Measurements from ENCODE around the gene CDC7. TPM values are rescaled to one million over a fixed set of nuclear protein-coding genes. Genes with fewer than 3 reads are reported as not detected.
"Not testable (repeated sequence)": the region's sequence is repeated elsewhere in the genome, so short reads cannot be mapped to it uniquely, and the experiment has no call there.

The CDC7 gene
- polyA plus RNA-seq, 4 donors = 23.7 to 29.7 (median 28.0) TPM

DNA sequence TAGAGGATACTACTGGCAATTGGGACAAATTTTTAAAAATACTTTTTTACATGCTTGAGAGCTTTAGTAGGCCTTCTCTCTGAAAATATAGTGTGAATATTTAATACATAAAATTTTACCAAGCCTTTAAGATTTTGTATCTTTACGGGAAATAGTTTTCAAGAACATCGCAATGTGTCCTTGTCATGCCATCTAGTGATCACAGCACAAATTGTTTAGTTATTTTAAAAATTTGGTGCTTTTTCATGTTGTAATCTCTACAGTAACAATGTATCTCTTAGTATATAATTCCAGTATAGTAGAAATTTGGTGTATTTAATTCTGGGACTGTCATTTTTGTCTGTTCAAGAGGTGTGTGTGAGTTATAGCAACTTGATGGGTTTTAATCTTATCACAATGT, 6.7 kb downstream of the CDC7 start:
- DNase-seq (ENCODE audit: low read depth in 4 of 4, low spot score in 3 of 4) = no peak

GRCh38 chr1:91510754-91511153, 10.1 kb downstream of the CDC7 start:
- DNase-seq (ENCODE audit: low read depth in 4 of 4, low spot score in 3 of 4) = no peak

- DNase-seq (ENCODE audit: low read depth in 4 of 4, low spot score in 3 of 4) = no peak
Measured at GRCh38 chr1:91511386-91511785, 10.7 kb downstream of the CDC7 start.

- DNase-seq (ENCODE audit: low read depth in 4 of 4, low spot score in 3 of 4) = no peak
Measured at GRCh38 chr1:91513160-91513559, 12.5 kb downstream of the CDC7 start.

- no peak for DNase-seq (ENCODE audit: low read depth in 4 of 4, low spot score in 3 of 4)
Measured at GRCh38 chr1:91513706-91514105, 13.1 kb downstream of the CDC7 start.

GRCh38 chr1:91515994-91516393, 15.3 kb downstream of the CDC7 start:
- DNase-seq (ENCODE audit: low read depth in 4 of 4, low spot score in 3 of 4) = no peak

- not testable (repeated sequence) for DNase-seq (ENCODE audit: low read depth in 4 of 4, low spot score in 3 of 4)
Measured at GRCh38 chr1:91516605-91517004, 16.0 kb downstream of the CDC7 start.

GRCh38 chr1:91519167-91519566, 18.5 kb downstream of the CDC7 start:
- DNase-seq (ENCODE audit: low read depth in 4 of 4, low spot score in 3 of 4) = not testable (repeated sequence)

GRCh38 chr1:91520942-91521507, 20.4 kb downstream of the CDC7 start:
- DNase-seq (ENCODE audit: low read depth in 4 of 4, low spot score in 3 of 4) = no peak

DNA sequence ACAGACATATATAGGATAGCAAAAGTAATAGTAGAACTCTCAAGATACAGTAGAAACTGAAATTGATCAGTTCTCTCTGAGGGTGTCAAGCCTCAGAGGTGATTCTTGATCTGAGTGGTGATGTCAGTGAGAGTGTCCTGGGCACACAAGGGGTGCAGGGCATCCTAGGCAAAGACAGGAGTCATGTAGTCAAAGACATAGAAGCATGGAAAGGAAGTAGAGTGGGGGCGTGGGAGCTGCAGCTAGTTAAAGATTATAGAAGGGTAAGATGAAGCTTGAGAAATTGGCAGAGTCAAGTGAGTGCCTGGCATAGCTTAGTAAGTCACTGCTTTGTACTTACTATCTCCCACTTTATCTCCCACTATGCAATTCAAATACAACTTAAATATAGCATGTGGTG, 22.8 kb downstream of the CDC7 start:
- DNase-seq (ENCODE audit: low read depth in 4 of 4, low spot score in 3 of 4) = no peak

GRCh38 chr1:91526496-91526895, 25.8 kb downstream of the CDC7 start:
- DNase-seq (ENCODE audit: low read depth in 4 of 4, low spot score in 3 of 4) = no peak

GRCh38 chr1:91527266-91527765, 26.7 kb downstream of the CDC7 start:
- DNase-seq (ENCODE audit: low read depth in 4 of 4, low spot score in 3 of 4) = no peak

DNA sequence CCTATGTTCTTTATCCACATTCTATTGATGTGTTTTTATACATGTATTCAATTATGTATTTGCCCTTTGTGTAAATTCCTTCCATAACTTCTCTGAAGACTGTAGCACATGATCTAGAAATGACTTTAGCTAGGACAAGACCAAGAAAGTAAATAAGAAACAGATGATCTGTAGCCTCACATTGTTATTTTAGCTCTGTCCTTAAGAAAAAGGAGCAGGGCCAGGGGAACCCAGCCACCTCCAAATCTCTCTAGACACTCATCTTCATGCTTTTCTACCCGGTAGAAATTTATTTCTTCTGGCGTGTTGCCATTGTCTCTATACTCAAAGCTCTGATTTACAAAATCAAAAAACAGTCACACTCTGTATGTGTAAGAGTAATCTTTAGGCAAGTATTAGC, 27.1 kb downstream of the CDC7 start:
- no peak for DNase-seq (ENCODE audit: low read depth in 4 of 4, low spot score in 3 of 4)

GRCh38 chr1:91529856-91530255, 29.2 kb downstream of the CDC7 start:
- DNase-seq (ENCODE audit: low read depth in 4 of 4, low spot score in 3 of 4) = no peak

- DNase-seq (ENCODE audit: low read depth in 4 of 4, low spot score in 3 of 4) = no peak
Measured at GRCh38 chr1:91533361-91534024, 32.8 kb downstream of the CDC7 start.

- DNase-seq (ENCODE audit: low read depth in 4 of 4, low spot score in 3 of 4) = no peak
Measured at GRCh38 chr1:91535441-91535840, 34.8 kb downstream of the CDC7 start.

- no peak for DNase-seq (ENCODE audit: low read depth in 4 of 4, low spot score in 3 of 4)
Measured at GRCh38 chr1:91537281-91537986, 36.8 kb downstream of the CDC7 start.

DNA sequence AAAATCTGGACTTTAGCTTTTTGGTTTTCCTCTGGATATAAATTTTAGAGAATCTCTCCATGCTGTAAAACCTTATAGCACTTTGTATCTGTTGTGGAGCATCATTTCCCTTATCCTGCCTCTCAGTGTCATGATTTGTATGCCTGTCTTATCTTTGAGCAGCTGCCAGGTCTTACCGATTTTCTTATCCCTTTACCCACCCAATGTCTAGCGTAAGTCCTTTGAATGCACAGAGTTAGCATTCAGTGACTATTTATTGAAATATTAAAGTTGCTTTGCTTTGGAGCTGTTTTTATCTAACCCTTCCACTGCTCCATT, 37.3 kb downstream of the CDC7 start:
- no peak for DNase-seq (ENCODE audit: low read depth in 4 of 4, low spot score in 3 of 4)

- DNase-seq (ENCODE audit: low read depth in 4 of 4, low spot score in 3 of 4) = no peak
Measured at GRCh38 chr1:91540910-91541309, 40.3 kb downstream of the CDC7 start.

DNA sequence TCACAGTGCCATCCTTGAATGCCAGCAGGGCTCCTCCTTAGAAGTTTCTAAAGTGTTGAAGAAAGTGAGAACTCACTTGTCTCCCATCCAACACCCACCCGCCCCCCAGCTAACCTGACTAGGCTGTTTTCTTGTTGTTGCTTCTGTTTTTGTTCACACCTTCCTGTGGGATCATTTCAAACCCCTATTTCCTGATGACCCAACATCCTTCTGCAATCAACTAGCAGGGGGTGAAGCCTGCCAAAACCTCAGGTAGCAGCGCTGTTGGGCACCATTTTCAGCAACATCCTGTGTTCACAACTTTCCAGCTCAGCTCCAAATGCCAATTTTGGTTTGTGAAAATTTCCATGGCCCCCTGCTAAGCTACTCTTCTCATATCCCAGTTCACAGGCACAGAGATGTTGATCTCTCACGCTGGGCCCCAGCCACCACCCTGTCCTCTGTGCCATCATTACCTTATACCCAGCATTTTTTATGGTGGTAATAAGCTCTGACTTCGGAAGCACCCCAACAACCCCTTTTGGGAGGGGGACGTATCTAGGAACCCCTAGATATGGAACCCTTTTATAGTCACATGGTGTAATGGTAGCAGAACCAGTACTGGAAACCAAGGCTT, 41.4 kb downstream of the CDC7 start:
- no peak for DNase-seq (ENCODE audit: low read depth in 4 of 4, low spot score in 3 of 4)

DNA sequence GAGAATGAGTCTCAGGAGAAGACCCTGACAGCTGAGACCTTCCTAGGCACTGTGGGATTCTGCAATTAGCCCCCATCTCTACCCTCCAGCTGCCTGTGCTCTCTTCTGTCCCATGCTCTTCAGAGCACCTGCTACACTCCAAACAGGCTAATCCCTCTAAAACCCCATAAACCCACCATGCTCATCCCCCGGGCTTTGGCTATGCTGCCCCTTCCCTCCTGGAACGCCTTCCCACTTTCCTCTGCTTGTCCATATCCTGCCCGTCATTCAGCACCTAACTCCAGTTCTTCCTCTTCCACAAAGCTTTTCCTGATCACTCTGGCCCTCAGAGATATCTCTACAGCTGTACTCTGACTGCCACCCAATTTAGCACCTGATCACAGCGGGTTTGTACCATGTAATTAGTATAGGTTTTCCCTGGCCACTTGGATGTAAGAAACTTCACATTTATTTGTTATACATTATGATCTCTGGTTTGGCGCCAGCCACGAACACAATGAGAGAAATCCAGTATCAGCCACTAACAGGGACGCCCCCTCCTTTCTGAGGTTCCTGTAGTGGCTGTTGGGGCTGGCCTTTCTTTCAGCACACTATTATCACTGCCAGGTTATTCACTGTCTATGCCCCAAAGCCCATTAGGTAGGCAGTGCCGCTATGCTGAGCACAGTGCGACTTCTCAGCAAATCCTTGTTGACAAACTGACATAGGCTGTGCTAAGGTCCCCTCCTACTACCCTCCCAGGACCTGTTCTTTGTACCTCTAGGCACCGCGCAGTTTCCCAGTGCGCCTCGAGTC, 45.1 kb downstream of the CDC7 start:
- DNase-seq (ENCODE audit: low read depth in 4 of 4, low spot score in 3 of 4) = no peak
